ENCODE measurements around the gene RIT1.

Gene RIT1

DNA sequence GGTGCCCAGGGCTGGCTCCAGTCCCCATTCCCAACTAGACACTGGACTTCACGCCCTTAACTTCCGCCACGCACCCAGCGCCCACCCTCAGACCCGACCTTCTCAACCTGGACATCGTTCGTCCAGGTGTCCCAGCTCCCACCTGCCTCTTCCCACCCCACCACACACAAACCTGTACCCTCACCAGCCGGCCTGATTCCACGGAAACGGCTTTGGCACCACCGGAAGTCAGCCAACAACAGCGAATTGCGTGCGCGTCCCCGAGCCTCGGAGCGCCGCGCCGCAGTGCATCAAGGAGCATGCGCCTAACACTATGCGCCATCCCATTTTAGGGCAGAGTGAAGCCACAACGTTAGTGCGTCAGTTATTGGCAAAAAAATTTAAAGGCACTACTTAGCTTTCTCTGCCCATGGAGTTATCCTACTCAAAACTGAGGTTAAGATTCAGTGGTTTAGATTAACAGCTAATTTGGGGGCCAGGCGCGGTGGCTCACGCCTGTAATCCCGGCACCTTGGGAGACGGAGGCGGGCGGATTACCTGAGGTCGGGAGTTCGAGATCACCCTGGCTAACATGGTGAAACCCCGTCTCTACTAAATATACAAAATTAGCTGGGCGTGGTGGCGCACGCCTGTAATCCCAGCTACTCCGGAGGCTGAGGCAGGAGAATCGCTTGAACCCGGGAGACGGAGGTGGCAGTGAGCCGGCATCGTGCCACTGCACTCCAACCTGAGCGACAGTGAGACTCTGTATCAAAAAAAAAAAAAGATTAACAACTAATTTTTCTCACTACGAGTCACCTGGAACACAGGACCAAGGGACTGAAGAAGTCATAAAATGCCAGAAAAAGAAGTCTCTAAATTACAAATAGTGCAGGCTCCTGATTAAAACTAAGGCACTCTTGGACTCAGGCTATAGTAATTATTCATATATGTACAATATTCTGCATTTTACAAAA is 53.9 kb downstream of the RIT1 start, which contains the start of gene GON4L:
Gene GON4L, minus strand, starts transcription at position 240 of the 956 bp plus-strand sequence. CDS start 3,434 bp downstream, outside the sequence.
- peak; percentile 98 for DNase-seq (ENCODE audit: low spot score)

DNA sequence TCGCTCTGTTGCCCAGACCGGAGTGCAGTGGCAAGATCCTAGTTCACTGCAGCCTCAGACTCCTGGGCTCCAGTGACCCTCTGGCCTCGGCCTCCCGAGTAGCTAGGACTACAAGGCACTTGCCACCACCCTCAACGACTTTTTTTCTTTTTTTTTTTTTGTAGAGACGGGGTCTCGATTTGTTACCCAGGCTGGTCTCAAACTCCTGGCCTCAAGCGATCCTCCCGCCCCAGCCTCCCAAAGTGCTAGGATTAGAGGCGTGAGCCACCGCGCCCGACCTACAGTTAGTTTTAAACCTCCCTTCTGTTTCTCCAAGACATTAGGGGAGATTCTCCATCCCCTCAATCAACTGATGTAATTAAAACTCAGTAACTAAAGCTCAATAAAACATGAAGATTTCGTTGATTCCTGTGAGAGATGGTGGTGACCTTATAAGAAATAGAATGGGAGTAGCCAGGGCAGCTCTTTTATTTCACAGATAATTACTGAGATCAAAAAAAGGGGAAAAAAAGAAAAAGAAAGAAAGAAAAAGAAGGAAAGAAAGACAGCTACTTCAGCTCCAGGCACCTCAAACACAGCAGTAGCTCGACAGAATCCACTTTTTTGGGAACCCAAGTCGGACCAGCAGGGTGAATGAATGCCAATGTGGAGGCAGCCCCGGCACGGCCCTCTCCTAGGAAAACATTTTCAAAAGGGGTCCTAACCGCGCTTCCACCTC is 54.7 kb downstream of the RIT1 start:
- no peak for DNase-seq (ENCODE audit: low spot score)

DNA sequence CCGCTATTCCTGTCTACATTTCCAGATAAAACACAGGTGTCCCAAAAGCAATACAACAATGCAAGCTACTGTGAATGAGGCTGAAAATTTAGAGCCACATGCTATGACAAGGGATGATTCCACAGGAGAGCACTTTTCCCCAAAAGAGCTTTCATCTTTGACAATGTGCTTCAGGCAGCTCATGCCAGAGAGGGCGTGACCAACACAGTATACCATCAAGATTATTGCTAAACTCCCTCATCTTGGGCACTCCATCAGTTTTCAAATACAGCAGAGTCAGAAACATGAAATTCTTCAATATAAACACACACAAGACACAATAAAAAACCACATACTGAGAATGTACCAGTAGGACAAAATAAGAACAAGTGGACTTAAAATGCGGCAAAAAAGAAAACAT is 60.8 kb downstream of the RIT1 start:
- no peak for DNase-seq (ENCODE audit: low spot score)

DNA sequence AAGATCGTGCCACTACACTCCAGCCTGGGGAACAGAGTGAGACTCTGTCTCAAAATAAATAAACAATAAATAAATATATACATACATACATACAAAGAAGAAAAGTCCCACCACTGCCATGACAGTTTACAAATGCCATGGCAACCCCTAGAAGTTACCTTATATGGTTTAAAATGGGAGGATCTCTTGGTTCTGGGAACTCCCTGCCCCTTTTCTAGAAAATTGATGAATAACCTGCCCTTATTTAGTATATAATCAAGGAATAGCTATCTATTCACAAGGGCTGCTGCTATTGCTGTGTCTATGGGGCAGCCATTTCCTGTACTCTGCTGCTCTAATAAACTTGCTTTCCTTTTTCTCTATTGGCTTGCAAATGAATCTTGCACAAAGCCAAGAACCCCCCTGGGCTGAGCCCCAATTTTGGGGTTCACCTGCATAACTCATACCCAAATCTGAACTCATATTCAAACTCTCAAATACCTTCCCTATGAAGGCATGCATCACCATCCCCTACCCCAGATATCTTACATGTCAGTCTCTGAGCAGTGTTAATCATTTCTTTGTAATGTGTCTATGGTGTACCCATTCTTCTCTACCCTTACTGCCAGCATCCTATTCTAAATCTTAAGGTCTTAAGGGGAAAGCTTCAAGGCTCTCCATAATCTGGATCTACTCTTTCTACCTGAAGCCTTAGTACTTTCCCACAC is 63.2 kb downstream of the RIT1 start:
- no peak for DNase-seq (ENCODE audit: low spot score)

Data from AG20443 (cell line).